ENCODE measurements around the gene RTN4RL2. TPM values are rescaled to one million over a fixed set of nuclear protein-coding genes. Genes with fewer than 3 reads are reported as not detected.

RTN4RL2 gene
- total RNA-seq, 4 donors from 2014 or later = 0.13 to 2.8 (median 0.77) TPM

GRCh38 chr11:57481915-57482781, 21.8 kb downstream of the RTN4RL2 start:
- no peak for DNase-seq
- Histone ChIP-seq H3K9me3 (no peaks in the 10 kb centered on the region), H3K27ac (no peak overlapping the region), H3K4me3 (peak overlapping the region in 3 of 4 donors; percentile 41 to 55 (median 50)), H3K4me1 (peaks cover 10 to 14% of the 10 kb centered on the region in 2 donors), H3K36me3 (peaks cover 0 to 20% of the 10 kb centered on the region in 2 donors), H3K27me3 (peaks cover 6 to 9% (median 6%) of the 10 kb centered on the region in 3 donors)
- in situ Hi-C loops (cut with MboI; ENCODE audit: low sequenced_read_pairs in 4 of 4) (loop anchor here in 1 of 4 donors (25.0 kb wide), 1 partner anchor 145 kb away; the partner anchor contains the start of genes P2RX3 and SSRP1), intact Hi-C loops (cut with DNase I; ENCODE audit: low total_unique reads) (loop anchor here (5.0 kb wide), 1 partner anchor 135 kb away; no protein-coding TSS in a partner anchor)
- no peak for ATAC-seq
- TF ChIP-seq CTCF (IDR thresholded peaks at IDR 0.05 in 4 of 5, conservative IDR thresholded peaks at IDR 0.05 in 1 of 5) (no peak), POLR2A (IDR thresholded peaks at IDR 0.05) (no peak)

- Histone ChIP-seq H3K9me3 (no peaks in the 10 kb centered on the region), H3K27ac (no peak overlapping the region), H3K4me3 (peak overlapping the region; percentile 25 to 55 (median 46)), H3K4me1 (peaks cover 18 to 23% of the 10 kb centered on the region in 2 donors), H3K36me3 (peaks cover 0 to 25% of the 10 kb centered on the region in 2 donors), H3K27me3 (peaks cover 6 to 9% (median 6%) of the 10 kb centered on the region in 3 donors)
- DNase-seq = no peak
- ATAC-seq = no peak
- in situ Hi-C loops (cut with MboI; ENCODE audit: low sequenced_read_pairs in 4 of 4) (loop anchor here in 1 of 4 donors (25.0 kb wide), 1 partner anchor 146 kb away; the partner anchor contains the start of genes P2RX3 and SSRP1), intact Hi-C loops (cut with DNase I; ENCODE audit: low total_unique reads) (loop anchor here (5.0 kb wide), 1 partner anchor 136 kb away; no protein-coding TSS in a partner anchor)
- TF ChIP-seq CTCF (IDR thresholded peaks at IDR 0.05 in 4 of 5, conservative IDR thresholded peaks at IDR 0.05 in 1 of 5) (peak; percentile 57 to 79 (median 72)), POLR2A (IDR thresholded peaks at IDR 0.05) (no peak)
Observed at GRCh38 chr11:57482782-57483561, 22.6 kb downstream of the RTN4RL2 start.

- ATAC-seq = no peak
- H3K9me3 ChIP-seq = no peaks in the 10 kb centered on the region
- peaks cover 24 to 28% of the 10 kb centered on the region in 2 donors for H3K4me1 ChIP-seq
- intact Hi-C loops (cut with DNase I; ENCODE audit: low total_unique reads) = loop anchor here (5.0 kb wide), 1 partner anchor 136 kb away; no protein-coding TSS in a partner anchor
- no peak for DNase-seq
- H3K27ac ChIP-seq = no peak overlapping the region
- H3K4me3 ChIP-seq = no peak overlapping the region
- no peak for TF ChIP-seq POLR2A (IDR thresholded peaks at IDR 0.05)
- no peak for TF ChIP-seq CTCF (IDR thresholded peaks at IDR 0.05 in 4 of 5, conservative IDR thresholded peaks at IDR 0.05 in 1 of 5)
- peaks cover 6 to 9% (median 6%) of the 10 kb centered on the region in 3 donors for H3K27me3 ChIP-seq
- H3K36me3 ChIP-seq = peaks cover 0 to 31% of the 10 kb centered on the region in 2 donors
- in situ Hi-C loops (cut with MboI; ENCODE audit: low sequenced_read_pairs in 4 of 4) = loop anchor here in 1 of 4 donors (25.0 kb wide), 1 partner anchor 146 kb away; the partner anchor contains the start of genes P2RX3 and SSRP1
Observed at GRCh38 chr11:57483562-57483918, 23.2 kb downstream of the RTN4RL2 start.

- intact Hi-C loops (cut with DNase I; ENCODE audit: low total_unique reads) = loop anchor here (5.0 kb wide), 1 partner anchor 137 kb away; no protein-coding TSS in a partner anchor
- DNase-seq (no peak), ATAC-seq (no peak)
- Histone ChIP-seq H3K4me3 (no peak overlapping the region), H3K4me1 (peaks cover 28 to 33% of the 10 kb centered on the region in 2 donors), H3K27ac (no peak overlapping the region), H3K36me3 (peaks cover 0 to 37% of the 10 kb centered on the region in 2 donors), H3K9me3 (no peaks in the 10 kb centered on the region), H3K27me3 (peaks cover 6 to 9% (median 6%) of the 10 kb centered on the region in 3 donors)
- no peak for TF ChIP-seq POLR2A (IDR thresholded peaks at IDR 0.05)
- TF ChIP-seq CTCF (IDR thresholded peaks at IDR 0.05 in 4 of 5, conservative IDR thresholded peaks at IDR 0.05 in 1 of 5) = no peak
- in situ Hi-C loops (cut with MboI; ENCODE audit: low sequenced_read_pairs in 4 of 4) = loop anchor here in 1 of 4 donors (25.0 kb wide), 1 partner anchor 147 kb away; the partner anchor contains the start of genes P2RX3 and SSRP1
Observed at GRCh38 chr11:57484141-57484710, 23.9 kb downstream of the RTN4RL2 start.
